HCT116 (cell line): ENCODE data around the gene CELA3B. TPM values are rescaled to one million over a fixed set of nuclear protein-coding genes. Genes with fewer than 3 reads are reported as not detected.
"Not testable (repeated sequence)": the region's sequence is repeated elsewhere in the genome, so short reads cannot be mapped to it uniquely, and the experiment has no call there.

ENCODE experiments used
- ATAC-seq: fragments of 200-7000 bp; cut with Tn5 transposase; 2 replicates; pipeline ENCODE4 v1.9.1; 2020; ENCODE audit warnings: mild to moderate bottlenecking, moderate library complexity
- BruUV-seq: library from RNA; stranded (reverse); fragments of 400-500 nt; replicated peaks from 2 replicates; lab custom pipeline; 2021; lab: Mats Ljungman, UMichigan
- CTCF ChIA-PET: fragments of 300-600 bp; sonication (Branson Sonifier 250); formaldehyde crosslinking; loops from one replicate; lab custom pipeline; 2021; ENCODE audit warnings: antibody characterized with exemption; lab: Charles Lee
- POLR2A ChIA-PET: fragments of 300-600, 350-600 bp; sonication (Branson Sonifier 250); formaldehyde crosslinking; loops from one replicate; lab custom pipeline; 2021; ENCODE audit warnings: antibody characterized with exemption; lab: Charles Lee
- RAD21 ChIA-PET, 2 experiments: fragments of 300-600 bp; sonication (Branson Sonifier 250); formaldehyde crosslinking; loops; one replicate each; lab custom pipeline; 2023; ENCODE audit warnings: low total read pairs in 2 of 2; ENCODE audit not compliant: uncharacterized antibody in 2 of 2, unreplicated experiment in 2 of 2, low non-redundant PET in 1 of 2; lab: Charles Lee
- DNase-seq: peaks from one replicate; pipeline ENCODE4 v3.0.0-alpha.2; 2010; ENCODE audit warnings: low read depth, low spot score
- H2AFZ ChIP-seq: fragments of 200-600 bp; shearing (Covaris generic), sonication (generic); 2 replicates; pipeline ENCODE4 v1.6.1; 2017; ENCODE audit warnings: low read depth, mixed run types, mixed read lengths, antibody characterized with exemption, low read length; ENCODE audit not compliant: poor library complexity, severe bottlenecking
- H3K27ac ChIP-seq: 2 replicates; pipeline ENCODE4 v1.5.1; 2012; ENCODE audit warnings: low read depth, low read length
- H3K27me3 ChIP-seq: fragments of 200-600 bp; sonication (generic); 2 replicates; pipeline ENCODE4 v1.6.1; 2016; ENCODE audit warnings: mixed run types, low read length, mixed read lengths; ENCODE audit not compliant: insufficient read depth
- H3K36me3 ChIP-seq, 2 experiments: fragments of 200-500 bp in 1 of 2; fragments of 200-600 bp in 1 of 2; sonication (Bioruptor generic) in 1 of 2; sonication (generic) in 1 of 2; 2 replicates each; pipeline versions ENCODE4 v1.5.1 to v1.6.1; 2014 to 2016; ENCODE audit warnings: low read length in 2 of 2, inconsistent platforms in 1 of 2, mixed read lengths in 1 of 2, mixed run types in 1 of 2; ENCODE audit not compliant: insufficient read depth in 2 of 2, control insufficient read depth in 1 of 2
- H3K4me1 ChIP-seq, 2 experiments: fragments of 200-600 bp in 1 of 2; sonication (generic) in 1 of 2; 2 replicates each; pipeline versions ENCODE4 v1.5.1 to v1.6.1; 2012 to 2017; ENCODE audit warnings: low read length in 2 of 2, inconsistent platforms in 1 of 2, mild to moderate bottlenecking in 1 of 2, mixed read lengths in 1 of 2, mixed run types in 1 of 2, moderate library complexity in 1 of 2; ENCODE audit not compliant: insufficient read depth in 2 of 2, control insufficient read depth in 1 of 2
- H3K4me2 ChIP-seq: fragments of 200-600 bp; sonication (generic); 2 replicates; pipeline ENCODE4 v1.6.1; 2017; ENCODE audit warnings: mixed run types, low read length, mixed read lengths
- H3K4me3 ChIP-seq, 2 experiments: fragments of 200-600 bp in 1 of 2; sonication (generic) in 1 of 2; replicated peaks in 1 of 2; 2 replicates each; pipeline ENCODE4 v1.5.1; 2011 to 2016; ENCODE audit warnings: low read length in 2 of 2, control low read depth in 1 of 2, low read depth in 1 of 2, mild to moderate bottlenecking in 1 of 2, mixed read lengths in 1 of 2, mixed run types in 1 of 2
- H3K79me2 ChIP-seq: fragments of 200-600 bp; sonication (generic); 2 replicates; pipeline ENCODE4 v1.6.1; 2017; ENCODE audit warnings: mild to moderate bottlenecking, mixed run types, low read length, moderate library complexity, mixed read lengths; ENCODE audit not compliant: insufficient read depth
- H3K9ac ChIP-seq: fragments of 200-600 bp; sonication (generic); 2 replicates; pipeline ENCODE4 v1.6.1; 2016; ENCODE audit warnings: low read length, mixed read lengths
- H3K9me2 ChIP-seq: fragments of 200-600 bp; sonication (generic), shearing (Covaris generic); 2 replicates; pipeline ENCODE4 v1.6.1; 2017; ENCODE audit warnings: mixed run types, mild to moderate bottlenecking, moderate library complexity; ENCODE audit not compliant: insufficient read depth
- H3K9me3 ChIP-seq, 2 experiments: fragments of 200-500 bp in 1 of 2; fragments of 200-600 bp in 1 of 2; sonication (Bioruptor generic) in 1 of 2; sonication (generic) in 1 of 2; 2 replicates each; pipeline ENCODE4 v1.6.1; 2014 to 2017; ENCODE audit warnings: low read length in 2 of 2, mixed read lengths in 2 of 2, inconsistent platforms in 1 of 2, low read depth in 1 of 2, mild to moderate bottlenecking in 1 of 2, mixed run types in 1 of 2, moderate library complexity in 1 of 2; ENCODE audit not compliant: control insufficient read depth in 1 of 2, insufficient read depth in 1 of 2
- H4K20me1 ChIP-seq: fragments of 200-600 bp; sonication (generic), shearing (Covaris generic); 2 replicates; pipeline ENCODE4 v1.6.1; 2017; ENCODE audit warnings: mixed run types, mild to moderate bottlenecking, moderate library complexity; ENCODE audit not compliant: insufficient read depth
- CTCF ChIP-seq, 3 experiments: fragments of 200-600 bp in 1 of 3; sonication (generic) in 1 of 3; IDR thresholded peaks in 2 of 3; conservative IDR thresholded peaks in 1 of 3; 2 replicates each; pipeline ENCODE4 v1.5.1; 2012 to 2017; ENCODE audit warnings: low read depth in 2 of 3, low read length in 2 of 3, antibody characterized with exemption in 1 of 3, borderline replicate concordance in 1 of 3, control low read depth in 1 of 3, mild to moderate bottlenecking in 1 of 3, mixed read lengths in 1 of 3, mixed run types in 1 of 3, moderate library complexity in 1 of 3; ENCODE audit not compliant: insufficient read depth in 1 of 3
- intact Hi-C: fragments of 100-400 bp; cut with micrococcal nuclease; formaldehyde crosslinking; loops from 2 replicates; pipeline ENCODE4 v1.10.0; 2022
- total RNA-seq: library from RNA; stranded (reverse); gene quantifications from one replicate; pipeline ENCODE4 v1.2.1, GENCODE V29; 2021; ENCODE audit not compliant: unreplicated experiment

CELA3B gene
- total RNA-seq, 1 experiment from 2014 or later: 5.3 TPM

- BruUV-seq, H3K4me2 ChIP-seq, H3K4me1 ChIP-seq, H3K9me2 ChIP-seq, H3K79me2 ChIP-seq, H3K27ac ChIP-seq, H3K36me3 ChIP-seq, H3K4me3 ChIP-seq, H4K20me1 ChIP-seq, H3K9me3 ChIP-seq, RAD21 ChIA-PET, intact Hi-C loops, H3K9ac ChIP-seq, DNase-seq, H2AFZ ChIP-seq, H3K27me3 ChIP-seq: not testable (repeated sequence)
- 0 out of 6 replicates have a peak, but pooled peaks of 1 of the 3 experiments have one; percentile 20 for TF ChIP-seq CTCF (IDR thresholded peaks at IDR 0.05 in 2 of 3, conservative IDR thresholded peaks at IDR 0.05 in 1 of 3; ENCODE audit: borderline replicate concordance in 1 of 3, insufficient read depth in 1 of 3, low read depth in 2 of 3, low read length in 2 of 3)
- POLR2A ChIA-PET: interaction anchor here (0.7 kb wide), 1 partner anchor 25 kb away, joined by 3 read pairs; no protein-coding TSS in a partner anchor
- CTCF ChIA-PET: interaction anchor here (0.6 to 2.9 kb wide), 2 partner anchors 25 to 609 kb away, joined by 3 to 15 read pairs; no protein-coding TSS in a partner anchor
- ATAC-seq: peak; percentile 94
Observed at GRCh38 chr1:21980515-21981220, 3.8 kb downstream of the CELA3B start.

GRCh38 chr1:21981253-21981652, 4.4 kb downstream of the CELA3B start:
- H3K4me1 ChIP-seq, H4K20me1 ChIP-seq, H3K9me3 ChIP-seq, H3K9me2 ChIP-seq, H2AFZ ChIP-seq, intact Hi-C loops, H3K9ac ChIP-seq, DNase-seq, RAD21 ChIA-PET, H3K79me2 ChIP-seq, H3K36me3 ChIP-seq, BruUV-seq, H3K4me3 ChIP-seq, H3K27ac ChIP-seq, H3K27me3 ChIP-seq, H3K4me2 ChIP-seq, ATAC-seq: not testable (repeated sequence)
- ChIA-PET CTCF (interaction anchor here (2.9 kb wide), 1 partner anchor 24 kb away, joined by 15 read pairs; no protein-coding TSS in a partner anchor), POLR2A (interaction anchor here (0.7 kb wide), 1 partner anchor 25 kb away, joined by 3 read pairs; no protein-coding TSS in a partner anchor)
